ENCODE results near the gene HLCS. TPM values are rescaled to one million over a fixed set of nuclear protein-coding genes. Genes with fewer than 3 reads are reported as not detected.
A peak's percentile ranks its signal among the peaks of the same experiment; 100 is the strongest.

HLCS gene
- total RNA-seq, 1 donor = 59.7 TPM

- Histone ChIP-seq H3K36me3 (ENCODE audit: insufficient read depth, low read length) (no peaks in the 10 kb centered on the region), H3K4me1 (ENCODE audit: insufficient read depth, low read length) (peaks cover 21% of the 10 kb centered on the region), H2AFZ (ENCODE audit: low read length) (no peak overlapping the region), H3K27ac (ENCODE audit: low read depth, low read length) (peak overlapping the region; percentile 99), H3K9me3 (ENCODE audit: low read depth, low read length) (no peaks in the 10 kb centered on the region), H4K20me1 (ENCODE audit: insufficient read depth, low read length) (no peaks in the 10 kb centered on the region), H3K27me3 (ENCODE audit: insufficient read depth, low read length) (no peaks in the 10 kb centered on the region), H3K4me3 (ENCODE audit: insufficient read depth, low read length) (no peak overlapping the region), H3K4me2 (ENCODE audit: insufficient read depth, low read length) (peak overlapping the region; percentile 50), H3K79me2 (ENCODE audit: insufficient read depth, low read length) (peaks cover 13% of the 10 kb centered on the region)
- DNase-seq (ENCODE audit: insufficient read length, low spot score, missing footprints) = peak; percentile 92
- TF ChIP-seq CTCF (IDR thresholded peaks at IDR 0.05; ENCODE audit: extremely low read depth, low read depth, low read length) = no peak
Measured at GRCh38 chr21:36909901-36910561, 56.4 kb downstream of the HLCS start.

DNA sequence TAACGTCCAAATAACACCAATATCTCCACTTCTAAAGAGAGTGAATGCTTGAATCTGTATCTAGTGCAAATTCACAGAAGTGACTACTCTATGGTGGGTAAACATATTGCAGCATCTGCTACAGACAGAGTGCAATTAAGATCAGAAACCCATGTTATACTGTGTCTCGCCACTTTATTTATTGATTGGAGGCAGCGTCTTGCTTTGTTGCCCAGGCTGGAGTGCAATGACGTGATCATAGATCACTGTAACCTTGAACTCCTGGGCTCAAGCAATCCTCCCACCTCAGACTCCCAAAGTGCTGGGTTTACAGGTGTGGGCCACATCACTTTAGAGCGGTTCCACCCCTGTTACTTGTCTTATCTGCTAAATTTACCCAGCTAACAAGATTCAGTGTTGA is 57.0 kb downstream of the HLCS start:
- TF ChIP-seq CTCF (IDR thresholded peaks at IDR 0.05; ENCODE audit: extremely low read depth, low read depth, low read length) = no peak
- Histone ChIP-seq H3K4me3 (ENCODE audit: insufficient read depth, low read length) (no peak overlapping the region), H2AFZ (ENCODE audit: low read length) (no peak overlapping the region), H4K20me1 (ENCODE audit: insufficient read depth, low read length) (no peaks in the 10 kb centered on the region), H3K4me2 (ENCODE audit: insufficient read depth, low read length) (peak overlapping the region; percentile 32), H3K36me3 (ENCODE audit: insufficient read depth, low read length) (no peaks in the 10 kb centered on the region), H3K27ac (ENCODE audit: low read depth, low read length) (peak overlapping the region; percentile 99), H3K27me3 (ENCODE audit: insufficient read depth, low read length) (no peaks in the 10 kb centered on the region), H3K79me2 (ENCODE audit: insufficient read depth, low read length) (peaks cover 13% of the 10 kb centered on the region), H3K4me1 (ENCODE audit: insufficient read depth, low read length) (peaks cover 21% of the 10 kb centered on the region), H3K9me3 (ENCODE audit: low read depth, low read length) (no peaks in the 10 kb centered on the region)
- no peak for DNase-seq (ENCODE audit: insufficient read length, low spot score, missing footprints)

- Histone ChIP-seq H3K4me3 (ENCODE audit: insufficient read depth, low read length) (no peak overlapping the region), H3K9me3 (ENCODE audit: low read depth, low read length) (no peaks in the 10 kb centered on the region), H3K4me1 (ENCODE audit: insufficient read depth, low read length) (peaks cover 21% of the 10 kb centered on the region), H3K36me3 (ENCODE audit: insufficient read depth, low read length) (no peaks in the 10 kb centered on the region), H2AFZ (ENCODE audit: low read length) (no peak overlapping the region), H3K79me2 (ENCODE audit: insufficient read depth, low read length) (peaks cover 16% of the 10 kb centered on the region), H3K4me2 (ENCODE audit: insufficient read depth, low read length) (no peak overlapping the region), H3K27ac (ENCODE audit: low read depth, low read length) (peak overlapping the region; percentile 99), H4K20me1 (ENCODE audit: insufficient read depth, low read length) (peaks cover 5% of the 10 kb centered on the region), H3K27me3 (ENCODE audit: insufficient read depth, low read length) (no peaks in the 10 kb centered on the region)
- no peak for DNase-seq (ENCODE audit: insufficient read length, low spot score, missing footprints)
- TF ChIP-seq CTCF (IDR thresholded peaks at IDR 0.05; ENCODE audit: extremely low read depth, low read depth, low read length) = peak; percentile 29
Measured at GRCh38 chr21:36908260-36908908, 58.1 kb downstream of the HLCS start.

- peaks cover 17% of the 10 kb centered on the region for H4K20me1 ChIP-seq (ENCODE audit: insufficient read depth, low read length)
- H3K27ac ChIP-seq (ENCODE audit: low read depth, low read length) = no peak overlapping the region
- peaks cover 2% of the 10 kb centered on the region for H3K4me1 ChIP-seq (ENCODE audit: insufficient read depth, low read length)
- no peaks in the 10 kb centered on the region for H3K9me3 ChIP-seq (ENCODE audit: low read depth, low read length)
- no peak overlapping the region for H2AFZ ChIP-seq (ENCODE audit: low read length)
- H3K27me3 ChIP-seq (ENCODE audit: insufficient read depth, low read length) = no peaks in the 10 kb centered on the region
- H3K4me2 ChIP-seq (ENCODE audit: insufficient read depth, low read length) = no peak overlapping the region
- no peak for TF ChIP-seq CTCF (IDR thresholded peaks at IDR 0.05; ENCODE audit: extremely low read depth, low read depth, low read length)
- H3K79me2 ChIP-seq (ENCODE audit: insufficient read depth, low read length) = peaks cover 13% of the 10 kb centered on the region
- no peak for DNase-seq (ENCODE audit: insufficient read length, low spot score, missing footprints)
- H3K4me3 ChIP-seq (ENCODE audit: insufficient read depth, low read length) = no peak overlapping the region
- peaks cover 3% of the 10 kb centered on the region for H3K36me3 ChIP-seq (ENCODE audit: insufficient read depth, low read length)
Measured at GRCh38 chr21:36904093-36904666, 62.3 kb downstream of the HLCS start.

Data from osteoblast (primary cell).